Gastroesophageal sphincter (tissue), 4 donors: ENCODE results near the gene CD247. TPM values are rescaled to one million over a fixed set of nuclear protein-coding genes. Genes with fewer than 3 reads are reported as not detected.

Experiments used
- ATAC-seq: fragments of 150-250 bp; one replicate; pipeline ENCODE4 v1.9.1; 2016; ENCODE audit warnings: mild to moderate bottlenecking, moderate library complexity
- H3K27ac ChIP-seq, 4 donors: fragments of 200-600 bp; sonication (generic) in 3 of 4; 1 replicate in 3 of 4; 2 replicates in 1 of 4; pipeline ENCODE4 v1.5.1; 2016 to 2019
- H3K27me3 ChIP-seq: fragments of 200-600 bp; sonication (generic); one replicate; pipeline ENCODE4 v1.5.1; 2019
- H3K36me3 ChIP-seq, 2 donors: fragments of 200-600 bp; sonication (generic); one replicate each; pipeline ENCODE4 v1.5.1; 2019; ENCODE audit warnings: control low read depth in 1 of 2
- H3K4me1 ChIP-seq, 3 donors: fragments of 200-600 bp; sonication (generic); 1 replicate in 2 of 3; 2 replicates in 1 of 3; pipeline ENCODE4 v1.5.1; 2016 to 2019; ENCODE audit warnings: control low read depth in 2 of 3
- H3K4me3 ChIP-seq, 2 donors: fragments of 200-600 bp; sonication (generic); one replicate each; pipeline ENCODE4 v1.5.1; 2019; ENCODE audit warnings: mild to moderate bottlenecking in 1 of 2, moderate library complexity in 1 of 2
- H3K9me3 ChIP-seq, 3 donors: fragments of 200-600 bp; sonication (generic); one replicate each; pipeline ENCODE4 v1.5.1; 2017 to 2019; ENCODE audit warnings: control low read depth in 2 of 3
- CTCF ChIP-seq, 4 experiments: fragments of 200-600 bp in 2 of 4; fragments of 450-650 bp in 2 of 4; sonication (generic) in 1 of 4; IDR thresholded peaks; one replicate each; pipeline ENCODE4 v1.5.1; 2017 to 2019; ENCODE audit warnings: antibody characterized with exemption in 4 of 4, mild to moderate bottlenecking in 2 of 4, moderate library complexity in 2 of 4
- EP300 ChIP-seq: sonication (generic); formaldehyde crosslinking; IDR thresholded peaks from one replicate; pipeline ENCODE4 v1.6.1; 2017; ENCODE audit warnings: antibody characterized with exemption, mild to moderate bottlenecking
- POLR2A ChIP-seq, 2 donors: fragments of 450-650 bp; IDR thresholded peaks; one replicate each; pipeline ENCODE4 v1.6.1; 2017; ENCODE audit warnings: antibody characterized with exemption in 2 of 2, mild to moderate bottlenecking in 2 of 2, moderate library complexity in 1 of 2
- POLR2AphosphoS5 ChIP-seq: sonication (generic); formaldehyde crosslinking; IDR thresholded peaks from one replicate; pipeline ENCODE4 v1.6.1; 2017; ENCODE audit warnings: antibody characterized with exemption
- WGBS, 2 donors: methylation state at CpG; one replicate each; pipeline ENCODE4 v1.1.5; 2018; ENCODE audit warnings: low coverage in 1 of 2; 5-methylcytosine and 5-hydroxymethylcytosine counted together
- total RNA-seq, 4 donors: library from RNA; depleted of rRNA; stranded (reverse); fragments of >200 nt; gene quantifications; one replicate each; pipeline ENCODE4 v1.1.0, GENCODE V29; 2016

Gene CD247
- total RNA-seq, 4 donors from 2014 or later: 0.31 to 1.3 (median 0.45) TPM; not detected in 1

- 69 to 83% methylated on average over 3 to 12 of the region's 12 CpGs for WGBS, 2 donors
- H3K27ac ChIP-seq: no peak overlapping the region
- no peak overlapping the region for H3K4me3 ChIP-seq
- peaks cover 0 to 26% (median 0%) of the 10 kb centered on the region in 3 donors for H3K4me1 ChIP-seq
- no peaks in the 10 kb centered on the region for H3K9me3 ChIP-seq
- peaks cover 0 to 63% of the 10 kb centered on the region in 2 donors for H3K36me3 ChIP-seq
- H3K27me3 ChIP-seq: no peaks in the 10 kb centered on the region
- ATAC-seq: no peak
- TF ChIP-seq EP300: no peak
- TF ChIP-seq POLR2AphosphoS5: no peak
- no peak for TF ChIP-seq CTCF (IDR thresholded peaks at IDR 0.05)
- TF ChIP-seq POLR2A (IDR thresholded peaks at IDR 0.05): no peak
Observed at GRCh38 chr1:167542109-167543032, 24.0 kb upstream of the CD247 start.

GRCh38 chr1:167541610-167542009 lies 23.3 kb upstream of the CD247 start:
- 29 to 33% methylated on average over 1 of the region's 1 CpG for WGBS, 2 donors
- ATAC-seq: no peak
- Histone ChIP-seq H3K27me3 (no peaks in the 10 kb centered on the region), H3K9me3 (no peaks in the 10 kb centered on the region), H3K4me1 (peaks cover 0 to 25% (median 0%) of the 10 kb centered on the region in 3 donors), H3K4me3 (no peak overlapping the region), H3K27ac (no peak overlapping the region), H3K36me3 (peaks cover 0 to 56% of the 10 kb centered on the region in 2 donors)
- TF ChIP-seq EP300 (no peak), POLR2AphosphoS5 (no peak), CTCF (IDR thresholded peaks at IDR 0.05) (no peak), POLR2A (IDR thresholded peaks at IDR 0.05) (no peak)

GRCh38 chr1:167541003-167541402 lies 22.7 kb upstream of the CD247 start:
- H3K4me1 ChIP-seq: peaks cover 0 to 25% (median 0%) of the 10 kb centered on the region in 3 donors
- peaks cover 0 to 50% of the 10 kb centered on the region in 2 donors for H3K36me3 ChIP-seq
- H3K4me3 ChIP-seq: no peak overlapping the region
- H3K27me3 ChIP-seq: no peaks in the 10 kb centered on the region
- TF ChIP-seq CTCF (IDR thresholded peaks at IDR 0.05) (no peak), POLR2AphosphoS5 (no peak), POLR2A (IDR thresholded peaks at IDR 0.05) (no peak), EP300 (no peak)
- no peak overlapping the region for H3K27ac ChIP-seq
- ATAC-seq: no peak
- no peaks in the 10 kb centered on the region for H3K9me3 ChIP-seq

GRCh38 chr1:167538657-167539056 lies 20.3 kb upstream of the CD247 start:
- peaks cover 0 to 26% of the 10 kb centered on the region in 2 donors for H3K36me3 ChIP-seq
- TF ChIP-seq CTCF (IDR thresholded peaks at IDR 0.05) (no peak), POLR2AphosphoS5 (no peak), POLR2A (IDR thresholded peaks at IDR 0.05) (no peak), EP300 (no peak)
- no peak for ATAC-seq
- 42 to 52% methylated on average over 3 of the region's 5 CpGs for WGBS, 2 donors
- peaks cover 0 to 30% (median 0%) of the 10 kb centered on the region in 3 donors for H3K4me1 ChIP-seq
- H3K27ac ChIP-seq: no peak overlapping the region
- H3K9me3 ChIP-seq: no peaks in the 10 kb centered on the region
- H3K4me3 ChIP-seq: no peak overlapping the region
- H3K27me3 ChIP-seq: no peaks in the 10 kb centered on the region

GRCh38 chr1:167533851-167534300 lies 15.5 kb upstream of the CD247 start:
- ATAC-seq: peak; percentile 68
- Histone ChIP-seq H3K27ac (no peak overlapping the region), H3K4me3 (no peak overlapping the region), H3K27me3 (no peaks in the 10 kb centered on the region), H3K4me1 (peaks cover 0 to 15% (median 0%) of the 10 kb centered on the region in 3 donors), H3K36me3 (no peaks in the 10 kb centered on the region), H3K9me3 (no peaks in the 10 kb centered on the region)
- TF ChIP-seq CTCF (IDR thresholded peaks at IDR 0.05) (peak; percentile 70 to 88 (median 77)), EP300 (no peak), POLR2AphosphoS5 (no peak), POLR2A (IDR thresholded peaks at IDR 0.05) (no peak)
- 10 to 12% methylated on average over 2 to 3 of the region's 8 CpGs for WGBS, 2 donors
